ENCODE measurements around the gene TSPAN4. TPM values are rescaled to one million over a fixed set of nuclear protein-coding genes. Genes with fewer than 3 reads are reported as not detected.
A peak's percentile ranks its signal among the peaks of the same experiment; 100 is the strongest.

Gene TSPAN4
- total and polyA plus RNA-seq, 9 of the 15 experiments (the other 6 are each of a cell fraction or from before 2014, with no cell fraction given) = 0.07 to 31.0 (median 15.7) TPM

GRCh38 chr11:809287-810039, 33.2 kb upstream of the TSPAN4 start, which contains the start of gene RPLP2 (continued):
- no peak for TF ChIP-seq CUX1 (CRISPR knock-in tag; IDR thresholded peaks at IDR 0.05)
- TF ChIP-seq TRIM28 (IDR thresholded peaks at IDR 0.05) = 0 out of 2 replicates have a peak, but pooled peaks have one; percentile 20
- TF ChIP-seq MNT (conservative IDR thresholded peaks at IDR 0.05) = peak; percentile 97 to 98
- no peak for TF ChIP-seq NCOA6 (IDR thresholded peaks at IDR 0.05)
- 0 out of 2 replicates have a peak, but pooled peaks have one; percentile 66 for TF ChIP-seq ZNF583 (CRISPR knock-in tag; IDR thresholded peaks at IDR 0.05)
- no peak for TF ChIP-seq FOXA1 (IDR thresholded peaks at IDR 0.05; ENCODE audit: borderline replicate concordance)
- TF ChIP-seq ZNF280B (CRISPR knock-in tag; IDR thresholded peaks at IDR 0.05) = no peak
- no peak for TF ChIP-seq MCM7 (IDR thresholded peaks at IDR 0.05)
- TF ChIP-seq ZNF644 (tag; IDR thresholded peaks at IDR 0.05; ENCODE audit: low read depth) = peak; percentile 84
- TF ChIP-seq GTF2E2 (tag; IDR thresholded peaks at IDR 0.05) = peak; percentile 88; the same call in 1 of the 2 replicates
- TF ChIP-seq NR2F6 (CRISPR knock-in tag; IDR thresholded peaks at IDR 0.05) = no peak
- TF ChIP-seq U2AF1 (optimal IDR thresholded peaks at IDR 0.05; ENCODE audit: low read depth, low read length) = peak; percentile 74
- TF ChIP-seq HBP1 (CRISPR knock-in tag; IDR thresholded peaks at IDR 0.05) = peak; percentile 89; the same call in 1 of the 2 replicates
- no peak for TF ChIP-seq BCLAF1 (IDR thresholded peaks at IDR 0.05; ENCODE audit: borderline replicate concordance in 1 of 2, control insufficient read depth in 1 of 2, low read depth in 2 of 2, low read length in 1 of 2)

All from K562 (cell line).